OCI-LY7 (cell line): ENCODE data around the gene ARL10. TPM values are rescaled to one million over a fixed set of nuclear protein-coding genes. Genes with fewer than 3 reads are reported as not detected.

ENCODE experiments used
- BruUV-seq: library from RNA; stranded (reverse); fragments of 400-500 nt; replicated peaks from 2 replicates; lab custom pipeline; 2021; lab: Mats Ljungman, UMichigan
- CTCF ChIA-PET: fragments of 300-600 bp; sonication (Branson Sonifier 250); formaldehyde crosslinking; loops from one replicate; lab custom pipeline; 2022; ENCODE audit warnings: antibody characterized with exemption; ENCODE audit not compliant: unreplicated experiment; lab: Charles Lee
- POLR2A ChIA-PET: fragments of 300-600 bp; sonication (Branson Sonifier 250); formaldehyde crosslinking; loops from one replicate; lab custom pipeline; 2022; ENCODE audit warnings: antibody characterized with exemption; lab: Charles Lee
- DNase-seq: peaks from one replicate; pipeline ENCODE4 v3.0.0-alpha.2; 2015; ENCODE audit warnings: low spot score
- H2AFZ ChIP-seq: fragments of 200-600 bp; sonication (generic), shearing (Covaris generic); 2 replicates; pipeline ENCODE4 v1.6.1; 2014; ENCODE audit warnings: mild to moderate bottlenecking, antibody characterized with exemption, low read length, moderate library complexity
- H3K27ac ChIP-seq: fragments of 200-600 bp; sonication (generic); 2 replicates; pipeline ENCODE4 v1.5.1; 2014; ENCODE audit warnings: mixed run types, low read depth, mild to moderate bottlenecking, moderate library complexity, low read length, inconsistent platforms; ENCODE audit not compliant: poor library complexity, severe bottlenecking
- H3K36me3 ChIP-seq: fragments of 200-600 bp; sonication (generic); 2 replicates; pipeline ENCODE4 v1.6.1; 2014; ENCODE audit warnings: mild to moderate bottlenecking, antibody characterized with exemption, low read length, moderate library complexity, mixed read lengths; ENCODE audit not compliant: insufficient read depth
- H3K4me1 ChIP-seq: fragments of 200-600 bp; sonication (generic); 2 replicates; pipeline ENCODE4 v1.5.1; 2014; ENCODE audit warnings: mild to moderate bottlenecking, low read length; ENCODE audit not compliant: insufficient read depth, poor library complexity, severe bottlenecking
- H3K4me2 ChIP-seq: fragments of 200-600 bp; sonication (generic); 2 replicates; pipeline ENCODE4 v1.6.1; 2014; ENCODE audit warnings: mild to moderate bottlenecking, low read length
- H3K4me3 ChIP-seq: fragments of 200-600 bp; sonication (generic); 2 replicates; pipeline ENCODE4 v1.5.1; 2014; ENCODE audit warnings: mild to moderate bottlenecking, low read depth, low read length; ENCODE audit not compliant: poor library complexity, severe bottlenecking
- H3K79me2 ChIP-seq: fragments of 200-600 bp; sonication (generic); 2 replicates; pipeline ENCODE4 v1.6.1; 2016; ENCODE audit warnings: low read depth, mild to moderate bottlenecking, low read length, moderate library complexity, mixed read lengths; ENCODE audit not compliant: insufficient read depth
- H3K9me2 ChIP-seq: fragments of 200-600 bp; sonication (generic); 2 replicates; pipeline ENCODE4 v1.6.1; 2016; ENCODE audit warnings: mild to moderate bottlenecking, low read length, mixed read lengths; ENCODE audit not compliant: insufficient read depth
- H3K9me3 ChIP-seq: fragments of 200-600 bp; sonication (generic); 2 replicates; pipeline ENCODE4 v1.6.1; 2014; ENCODE audit warnings: mild to moderate bottlenecking, mixed run types, low read length, mixed read lengths
- H4K20me1 ChIP-seq: fragments of 200-600 bp; sonication (generic); 2 replicates; pipeline ENCODE4 v1.6.1; 2014; ENCODE audit warnings: mild to moderate bottlenecking, antibody characterized with exemption, low read length, moderate library complexity, mixed read lengths; ENCODE audit not compliant: insufficient read depth
- CTCF ChIP-seq: fragments of 200-600 bp; sonication (generic); conservative IDR thresholded peaks from 2 replicates; pipeline ENCODE4 v1.5.1; 2014; ENCODE audit warnings: mild to moderate bottlenecking, antibody characterized with exemption, low read length, moderate library complexity, mixed read lengths
- EZH2phosphoT487 ChIP-seq: fragments of 200-600 bp; sonication (generic); IDR thresholded peaks from 2 replicates; pipeline ENCODE4 v1.6.1; 2018; ENCODE audit warnings: low read depth, borderline replicate concordance, mild to moderate bottlenecking, mixed run types, antibody characterized with exemption, low read length, moderate library complexity, mixed read lengths
- intact Hi-C: fragments of 100-400 bp; cut with micrococcal nuclease; formaldehyde crosslinking; loops from one replicate; pipeline ENCODE4 v1.10.0; 2022; ENCODE audit not compliant: unreplicated experiment
- total RNA-seq, 2 experiments: library from RNA; depleted of rRNA in 1 of 2; stranded (reverse); fragments of >200 nt in 1 of 2; shearing (Covaris generic) in 1 of 2; gene quantifications; 2 replicates each; pipeline ENCODE4 v1.2.3, GENCODE V29; 2014 to 2022

Gene ARL10
- total RNA-seq, 2 experiments from 2014 or later: 0.06 TPM; not detected in 1

DNA sequence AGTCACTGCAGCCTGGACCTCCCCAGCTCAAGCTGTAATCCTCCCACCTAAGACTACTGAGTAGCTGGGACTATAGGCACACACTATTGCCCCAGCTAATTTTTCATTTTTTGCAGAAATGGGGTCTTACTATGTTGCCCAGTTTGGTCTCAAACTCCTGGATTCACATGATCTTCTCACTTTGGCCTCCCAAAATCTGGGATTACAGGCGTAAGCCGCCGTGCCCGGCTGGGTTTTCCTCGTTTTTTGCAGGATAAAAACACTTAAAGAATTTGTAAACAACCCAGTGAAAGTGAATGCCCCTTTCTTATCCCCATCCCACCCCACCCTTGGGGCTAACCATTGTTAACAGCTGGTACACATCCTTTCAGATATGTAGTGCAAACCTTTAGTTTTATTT, 43.3 kb downstream of the ARL10 start:
- intact Hi-C loops: no loop called here
- DNase-seq: no peak
- Histone ChIP-seq H3K4me3 (no peak overlapping the region), H2AFZ (no peak overlapping the region), H3K36me3 (peaks cover 22% of the 10 kb centered on the region; the same call in 1 of the 2 replicates), H3K79me2 (no peaks in the 10 kb centered on the region), H3K9me2 (no peaks in the 10 kb centered on the region), H3K4me1 (peaks cover 6% of the 10 kb centered on the region), H3K4me2 (no peak overlapping the region), H3K27ac (no peak overlapping the region), H3K9me3 (no peaks in the 10 kb centered on the region), H4K20me1 (no peaks in the 10 kb centered on the region)
- BruUV-seq: no TSS peak
- POLR2A ChIA-PET: interaction anchor here (0.6 to 1.0 kb wide), 4 partner anchors 15 to 1663 kb away, joined by 3 to 10 read pairs (median 4); partner anchors contain the start of gene KIAA1191
- TF ChIP-seq CTCF (no peak), EZH2phosphoT487 (no peak)
- CTCF ChIA-PET: no interaction called here

GRCh38 chr5:176409765-176410164, 44.5 kb downstream of the ARL10 start:
- no peak overlapping the region for H2AFZ ChIP-seq
- intact Hi-C loops: no loop called here
- no peak overlapping the region for H3K4me3 ChIP-seq
- H3K79me2 ChIP-seq: no peaks in the 10 kb centered on the region
- no peak overlapping the region for H3K27ac ChIP-seq
- peaks cover 7% of the 10 kb centered on the region for H3K4me1 ChIP-seq
- peaks cover 22% of the 10 kb centered on the region; the same call in 1 of the 2 replicates for H3K36me3 ChIP-seq
- H3K9me3 ChIP-seq: no peaks in the 10 kb centered on the region
- H3K9me2 ChIP-seq: no peaks in the 10 kb centered on the region
- no peak for DNase-seq
- POLR2A ChIA-PET: interaction anchor here (0.7 kb wide), 1 partner anchor 15 kb away, joined by 5 read pairs; no protein-coding TSS in a partner anchor
- BruUV-seq: no TSS peak
- TF ChIP-seq CTCF (no peak), EZH2phosphoT487 (no peak)
- CTCF ChIA-PET: no interaction called here
- H3K4me2 ChIP-seq: no peak overlapping the region
- no peaks in the 10 kb centered on the region for H4K20me1 ChIP-seq

DNA sequence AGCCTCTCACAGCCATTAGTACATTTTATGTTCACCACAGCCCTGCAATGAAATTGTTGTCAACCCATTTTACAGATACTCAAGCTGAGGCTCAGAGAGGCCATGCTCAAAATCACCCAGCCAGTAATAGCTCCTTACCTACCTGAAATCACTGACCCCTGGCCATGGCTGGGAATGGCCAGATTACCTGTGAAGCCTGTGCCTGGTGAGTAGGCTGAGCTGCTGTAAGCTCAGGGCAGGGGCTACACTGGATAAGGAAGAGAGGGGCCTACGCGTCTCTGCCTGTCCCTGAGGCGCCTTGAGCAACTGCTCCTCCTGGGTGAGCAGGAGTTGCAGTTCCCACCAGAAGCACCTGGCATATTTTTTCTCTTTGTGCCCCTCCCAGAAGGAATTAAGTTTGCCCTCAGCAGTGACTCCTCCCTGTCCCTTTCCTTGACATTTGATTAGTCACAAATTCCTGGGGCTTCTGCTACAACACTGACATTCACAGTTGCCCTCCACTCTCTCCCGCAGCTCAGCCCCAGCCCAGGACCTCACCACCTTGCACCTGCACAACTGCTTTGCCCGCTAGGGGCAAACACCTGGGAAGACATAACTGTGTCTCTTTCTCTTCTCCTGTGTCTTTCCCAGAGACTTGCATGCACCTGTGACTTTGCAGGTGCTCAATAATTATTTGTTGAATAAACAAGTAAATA, 45.3 kb downstream of the ARL10 start:
- Histone ChIP-seq H3K27ac (no peak overlapping the region), H3K36me3 (peaks cover 22% of the 10 kb centered on the region; the same call in 1 of the 2 replicates), H3K9me2 (no peaks in the 10 kb centered on the region), H3K9me3 (no peaks in the 10 kb centered on the region), H3K4me2 (no peak overlapping the region), H4K20me1 (no peaks in the 10 kb centered on the region), H3K4me3 (no peak overlapping the region), H3K4me1 (peaks cover 16% of the 10 kb centered on the region), H3K79me2 (peaks cover 8% of the 10 kb centered on the region; the same call in 1 of the 2 replicates), H2AFZ (no peak overlapping the region)
- intact Hi-C loops: no loop called here
- no TSS peak for BruUV-seq
- POLR2A ChIA-PET: no interaction called here
- CTCF ChIA-PET: no interaction called here
- no peak for DNase-seq
- TF ChIP-seq EZH2phosphoT487 (no peak), CTCF (peak; percentile 60)
